ENCODE results near the gene RNF11. TPM values are rescaled to one million over a fixed set of nuclear protein-coding genes. Genes with fewer than 3 reads are reported as not detected.
"Not testable (repeated sequence)": the region's sequence is repeated elsewhere in the genome, so short reads cannot be mapped to it uniquely, and the experiment has no call there.

Gene RNF11
- total and polyA plus RNA-seq, 11 donors = 42.4 to 143 (median 107) TPM

DNA sequence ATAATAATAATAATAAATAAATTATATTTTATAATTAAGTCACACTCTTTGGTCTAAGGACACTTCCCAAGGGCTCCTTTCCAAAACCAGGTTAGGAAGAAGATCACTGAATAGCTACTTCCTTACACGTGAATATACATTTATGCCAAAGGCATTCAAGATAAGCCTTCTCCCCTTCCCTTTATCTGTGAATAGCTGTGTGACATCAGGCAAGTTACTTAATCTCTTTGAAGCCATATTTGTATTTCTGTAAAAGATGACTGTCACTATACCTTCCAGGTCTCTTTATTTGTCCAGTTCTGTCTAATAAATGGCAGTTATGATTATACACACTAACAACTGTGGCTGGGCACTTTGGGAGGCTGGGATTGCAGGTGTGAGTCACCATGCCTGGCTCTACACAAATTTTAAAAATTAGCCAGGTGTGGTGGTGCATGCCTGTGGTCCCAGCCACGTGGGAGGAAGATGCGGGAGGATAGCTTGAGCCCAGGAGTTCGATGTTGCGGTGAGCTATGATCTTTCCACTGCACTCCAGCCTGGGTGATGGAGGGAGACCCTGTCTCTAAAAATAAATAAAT is 5.5 kb upstream of the RNF11 start:
- intact Hi-C loops (cut with DNase I) = loop anchor here in 4 of 10 donors (10.0 kb wide), 3 partner anchors 64 to 284 kb away; partner anchors contain the start of genes CDKN2C (in 1 of the 4) and EPS15 (in 1 of the 4)
- Histone ChIP-seq H3K9me3 (no peaks in the 10 kb centered on the region), H3K36me3 (no peaks in the 10 kb centered on the region), H3K27me3 (no peaks in the 10 kb centered on the region), H3K27ac (no peak overlapping the region), H3K4me3 (no peak overlapping the region), H3K4me1 (peaks cover 0 to 13% (median 8%) of the 10 kb centered on the region in 12 donors)
- TF ChIP-seq POLR2A (IDR thresholded peaks at IDR 0.05) = no peak
- TF ChIP-seq, protein P1, sequence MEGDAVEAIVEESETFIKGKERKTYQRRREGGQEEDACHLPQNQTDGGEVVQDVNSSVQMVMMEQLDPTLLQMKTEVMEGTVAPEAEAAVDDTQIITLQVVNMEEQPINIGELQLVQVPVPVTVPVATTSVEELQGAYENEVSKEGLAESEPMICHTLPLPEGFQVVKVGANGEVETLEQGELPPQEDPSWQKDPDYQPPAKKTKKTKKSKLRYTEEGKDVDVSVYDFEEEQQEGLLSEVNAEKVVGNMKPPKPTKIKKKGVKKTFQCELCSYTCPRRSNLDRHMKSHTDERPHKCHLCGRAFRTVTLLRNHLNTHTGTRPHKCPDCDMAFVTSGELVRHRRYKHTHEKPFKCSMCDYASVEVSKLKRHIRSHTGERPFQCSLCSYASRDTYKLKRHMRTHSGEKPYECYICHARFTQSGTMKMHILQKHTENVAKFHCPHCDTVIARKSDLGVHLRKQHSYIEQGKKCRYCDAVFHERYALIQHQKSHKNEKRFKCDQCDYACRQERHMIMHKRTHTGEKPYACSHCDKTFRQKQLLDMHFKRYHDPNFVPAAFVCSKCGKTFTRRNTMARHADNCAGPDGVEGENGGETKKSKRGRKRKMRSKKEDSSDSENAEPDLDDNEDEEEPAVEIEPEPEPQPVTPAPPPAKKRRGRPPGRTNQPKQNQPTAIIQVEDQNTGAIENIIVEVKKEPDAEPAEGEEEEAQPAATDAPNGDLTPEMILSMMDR (IDR thresholded peaks at IDR 0.05) = no peak
- no peak for ATAC-seq
- WGBS, 4 donors = 87 to 92% (median 89%) methylated on average over 5 of the region's 5 CpGs
- DNase-seq = no peak

DNA sequence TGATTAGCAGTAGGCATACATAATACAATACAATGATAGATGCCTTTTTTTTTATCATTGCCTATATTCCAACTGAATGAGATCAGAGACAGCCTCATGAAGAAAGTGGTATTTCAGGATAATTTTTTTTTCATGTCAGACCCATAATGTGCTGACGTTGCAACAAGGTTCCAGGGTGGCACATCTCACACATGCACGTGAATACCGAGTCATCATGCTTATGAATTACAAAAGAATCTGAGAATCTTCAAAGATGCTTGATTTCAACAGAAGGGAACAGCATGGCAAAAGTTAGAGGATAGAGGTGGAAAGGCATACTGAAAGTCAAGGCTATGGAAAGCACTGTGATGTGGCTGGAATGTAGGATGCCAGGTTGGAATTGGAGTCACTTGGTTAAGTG is 5.0 kb upstream of the RNF11 start:
- Histone ChIP-seq H3K27me3 (no peaks in the 10 kb centered on the region), H3K27ac (no peak overlapping the region), H3K9me3 (no peaks in the 10 kb centered on the region), H3K4me3 (no peak overlapping the region), H3K4me1 (peaks cover 0 to 15% (median 9%) of the 10 kb centered on the region in 12 donors), H3K36me3 (no peaks in the 10 kb centered on the region)
- DNase-seq (no peak), ATAC-seq (no peak)
- no peak for TF ChIP-seq POLR2A (IDR thresholded peaks at IDR 0.05)
- TF ChIP-seq, protein P1 (IDR thresholded peaks at IDR 0.05) = no peak
- intact Hi-C loops (cut with DNase I) = loop anchor here in 4 of 10 donors (10.0 kb wide), 3 partner anchors 64 to 284 kb away; partner anchors contain the start of genes CDKN2C (in 1 of the 4) and EPS15 (in 1 of the 4)
- 87 to 93% (median 92%) methylated on average over 3 of the region's 3 CpGs for WGBS, 4 donors

DNA sequence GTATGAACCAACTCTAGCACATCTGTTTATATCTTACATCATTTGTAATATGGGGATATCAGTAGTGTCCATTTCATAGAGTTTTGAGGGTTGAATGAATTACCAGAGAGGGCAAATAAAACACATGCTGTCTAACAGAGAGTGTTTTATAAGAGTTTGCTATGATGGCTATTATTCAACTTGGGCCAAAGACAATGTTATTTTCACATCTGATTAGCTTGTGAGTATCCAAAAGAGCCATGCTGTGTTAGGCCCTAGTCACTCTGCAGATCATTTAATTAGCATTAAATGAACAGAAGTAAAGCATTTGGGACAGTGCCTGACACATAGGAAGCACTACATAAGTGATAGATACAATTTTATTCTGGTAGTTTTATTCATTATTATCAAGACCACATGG is 4.2 kb upstream of the RNF11 start:
- intact Hi-C loops (cut with DNase I) = loop anchor here in 4 of 10 donors (10.0 kb wide), 3 partner anchors 63 to 283 kb away; partner anchors contain the start of genes CDKN2C (in 1 of the 4) and EPS15 (in 1 of the 4)
- Histone ChIP-seq H3K27me3 (no peaks in the 10 kb centered on the region), H3K4me3 (no peak overlapping the region), H3K9me3 (no peaks in the 10 kb centered on the region), H3K36me3 (no peaks in the 10 kb centered on the region), H3K27ac (no peak overlapping the region), H3K4me1 (peaks cover 0 to 15% (median 9%) of the 10 kb centered on the region in 12 donors)
- ATAC-seq = no peak
- DNase-seq = no peak
- TF ChIP-seq, protein P1 (IDR thresholded peaks at IDR 0.05) = no peak
- no peak for TF ChIP-seq POLR2A (IDR thresholded peaks at IDR 0.05)

DNA sequence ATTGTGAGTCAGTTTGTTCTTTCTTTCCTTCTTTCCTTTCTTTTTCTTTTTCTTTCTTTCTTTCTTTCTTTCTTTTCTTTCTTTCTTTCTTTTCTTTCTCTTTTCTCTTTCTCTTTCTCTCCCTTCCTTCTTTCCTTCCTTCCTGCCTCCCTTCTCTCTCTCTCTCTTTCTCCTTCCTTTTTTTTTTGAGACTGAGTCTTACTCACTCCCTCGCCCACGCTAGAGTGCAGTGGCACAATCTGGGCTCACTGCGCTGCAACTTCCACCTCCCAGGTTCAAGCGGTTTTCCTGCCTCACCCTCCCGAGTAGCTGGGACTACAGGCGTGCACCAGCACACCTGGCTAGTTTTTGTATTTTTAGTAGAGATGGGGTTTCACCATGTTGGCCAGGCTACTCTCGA is 1.8 kb upstream of the RNF11 start:
- not testable (repeated sequence) for ATAC-seq, H3K27ac ChIP-seq, H3K4me3 ChIP-seq, DNase-seq, H3K9me3 ChIP-seq, H3K36me3 ChIP-seq, H3K27me3 ChIP-seq
- intact Hi-C loops (cut with DNase I) = loop anchor here in 4 of 10 donors (10.0 kb wide), 3 partner anchors 61 to 281 kb away; partner anchors contain the start of genes CDKN2C (in 1 of the 4) and EPS15 (in 1 of the 4)
- peaks cover 0 to 28% (median 25%) of the 10 kb centered on the region in 12 donors for H3K4me1 ChIP-seq
- 87 to 95% (median 89%) methylated on average over 7 of the region's 7 CpGs for WGBS, 4 donors

Data from heart left ventricle (tissue), 16 donors.